ENCODE results near the gene IGSF8.

IGSF8 gene

DNA sequence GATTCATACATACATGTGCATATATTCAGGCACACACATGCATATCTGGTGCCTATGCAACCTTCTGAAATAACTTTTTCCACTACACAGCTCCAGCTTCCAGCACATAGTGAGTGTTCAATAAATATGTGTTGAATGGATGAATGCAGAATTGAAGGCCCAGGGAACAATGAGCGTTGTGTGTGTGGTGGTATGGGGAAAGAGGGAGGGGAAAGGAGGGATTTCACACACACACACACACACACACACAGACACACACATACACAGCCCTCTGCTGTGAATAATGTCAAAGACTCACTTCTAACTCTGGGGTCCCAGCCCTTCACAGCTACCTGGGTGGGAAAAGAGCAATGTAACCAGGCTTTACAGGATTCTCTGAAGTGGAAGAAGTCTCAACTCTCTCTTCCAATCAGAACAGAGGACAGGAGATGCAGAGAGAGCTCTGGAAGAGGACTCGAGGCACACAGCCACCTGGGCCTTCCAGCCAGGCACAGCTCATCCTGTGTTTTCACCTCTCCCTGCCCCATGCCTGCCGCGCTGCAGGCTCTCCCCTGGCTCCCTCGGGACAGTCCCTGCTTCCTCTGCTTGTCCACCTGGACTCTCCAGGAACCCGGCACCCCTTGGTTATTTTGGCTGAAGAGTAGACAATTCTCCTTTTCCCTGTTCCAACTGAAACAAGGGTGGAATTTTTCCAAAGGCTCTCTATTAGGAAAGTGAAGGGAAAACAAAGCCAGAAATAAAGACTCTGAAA, 5.4 kb upstream of the IGSF8 start:
- no peak for DNase-seq (ENCODE audit: low read depth)

GRCh38 chr1:160101717-160102522, 3.5 kb upstream of the IGSF8 start:
- no peak for DNase-seq (ENCODE audit: low read depth)

- DNase-seq (ENCODE audit: low read depth) = peak; percentile 54
Observed at GRCh38 chr1:160101037-160101716, 2.8 kb upstream of the IGSF8 start.

DNA sequence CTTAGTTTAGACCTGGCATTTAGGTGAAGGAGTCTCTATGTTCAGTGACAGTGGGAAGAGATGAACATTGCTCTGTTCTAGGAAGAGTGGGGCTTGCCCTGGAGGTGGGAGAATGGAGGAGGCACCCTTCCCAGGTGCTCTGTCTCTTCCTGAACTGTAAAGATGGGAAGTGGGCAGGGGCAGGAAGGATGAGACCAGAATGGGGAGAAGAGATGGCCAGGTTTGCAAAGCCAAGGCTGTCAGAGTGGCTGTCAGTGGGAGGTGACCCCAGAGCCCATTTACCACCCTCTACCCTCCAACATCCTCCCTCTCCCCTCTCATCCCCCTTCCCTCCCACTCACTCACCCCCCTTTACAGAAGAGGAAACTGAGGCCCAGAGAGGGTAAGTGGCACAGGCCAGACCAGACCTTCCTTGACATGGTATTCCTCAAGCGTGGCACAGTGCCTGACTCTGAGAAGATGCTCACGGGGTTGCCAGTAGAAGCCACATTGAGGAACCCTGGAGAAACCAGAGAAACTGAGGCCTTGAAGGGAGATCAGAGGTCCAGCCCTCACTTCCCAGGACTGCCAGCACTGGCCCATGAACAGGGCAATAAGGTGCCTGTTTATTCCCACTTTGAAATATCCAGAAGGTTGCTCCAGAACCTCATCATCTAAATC, 1.4 kb upstream of the IGSF8 start:
- DNase-seq (ENCODE audit: low read depth) = no peak

GRCh38 chr1:160098852-160099561, 588 bp upstream of the IGSF8 start:
- peak; percentile 97 for DNase-seq (ENCODE audit: low read depth)

- DNase-seq (ENCODE audit: low read depth) = no peak
Observed at GRCh38 chr1:160097151-160097910, 1.1 kb downstream of the IGSF8 start.

DNA sequence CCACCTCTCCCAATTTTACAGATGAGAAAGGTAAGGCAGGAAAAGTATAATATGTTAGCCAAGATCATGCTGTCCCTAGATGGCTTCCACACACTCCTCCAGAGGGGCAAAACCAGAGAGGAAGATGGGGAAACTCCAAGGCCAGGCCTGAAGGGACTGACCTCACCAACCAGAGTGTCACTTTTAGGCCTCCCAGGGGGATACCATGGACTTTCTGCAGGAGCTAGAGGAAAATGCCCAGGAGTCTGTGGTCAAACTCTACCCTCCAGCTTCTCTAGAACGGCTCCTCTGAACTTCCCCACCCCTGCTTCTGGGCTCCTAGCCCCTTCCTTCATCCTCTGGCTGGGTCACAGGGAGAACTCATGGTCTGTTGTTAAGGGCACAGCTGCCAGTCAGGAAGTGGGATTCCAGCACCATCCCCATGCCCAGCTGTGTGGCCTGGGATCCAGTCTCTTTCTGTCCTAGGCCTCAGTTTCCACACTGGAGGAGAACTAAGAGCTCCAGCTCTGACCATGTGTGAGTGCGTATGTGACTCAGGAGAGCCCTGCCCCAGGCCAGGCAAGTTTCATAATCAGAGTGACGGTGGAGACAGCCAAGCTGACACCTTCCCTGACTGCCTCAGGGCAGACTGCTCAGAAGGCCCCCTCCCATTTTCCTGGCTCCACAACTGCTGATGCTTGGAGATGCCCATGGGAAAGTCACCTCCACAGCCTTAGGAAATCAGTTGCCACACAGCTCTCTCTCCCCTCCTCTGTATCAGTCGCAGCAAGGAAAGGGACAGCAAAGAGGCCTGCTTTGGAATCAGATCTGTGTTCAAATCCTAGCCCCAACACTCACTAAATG, 1.9 kb downstream of the IGSF8 start:
- DNase-seq (ENCODE audit: low read depth) = no peak

DNA sequence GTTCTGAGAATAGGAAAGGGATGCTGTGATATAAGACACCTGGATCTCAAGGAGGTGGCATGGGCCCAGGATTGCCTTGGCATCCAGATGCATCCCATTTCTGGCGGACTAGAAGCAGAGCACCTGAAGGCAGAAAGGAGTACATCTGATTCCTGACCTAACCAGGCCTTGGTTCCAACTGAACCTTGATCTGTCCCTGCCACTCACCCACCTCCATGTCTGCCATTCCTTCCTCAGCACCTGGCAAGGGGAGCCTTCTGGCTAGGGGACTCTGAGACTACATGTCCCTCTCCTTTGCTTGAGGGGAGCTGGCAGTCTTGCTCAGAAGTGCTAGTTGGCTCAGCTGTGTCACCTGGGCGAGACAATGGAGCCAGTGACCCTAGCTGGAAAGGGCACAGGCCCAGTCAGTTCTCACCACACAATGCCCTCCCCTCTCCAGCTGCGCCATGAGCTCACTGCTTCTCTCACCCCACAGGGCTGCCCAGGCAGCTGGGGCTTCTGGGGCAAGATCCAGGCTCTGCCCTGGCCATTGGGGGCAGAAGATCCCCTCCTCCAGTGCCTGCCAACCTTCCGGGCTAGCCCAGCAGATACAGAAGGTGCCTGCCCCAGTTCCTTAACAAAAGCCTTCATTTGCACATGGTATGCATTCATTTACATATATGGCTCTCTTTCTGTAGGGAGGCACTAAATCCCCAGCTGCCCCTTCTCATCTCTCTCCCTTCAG, 2.9 kb downstream of the IGSF8 start:
- DNase-seq (ENCODE audit: low read depth) = no peak

- no peak for DNase-seq (ENCODE audit: low read depth)
Observed at GRCh38 chr1:160094806-160095205, 3.6 kb downstream of the IGSF8 start.

DNA sequence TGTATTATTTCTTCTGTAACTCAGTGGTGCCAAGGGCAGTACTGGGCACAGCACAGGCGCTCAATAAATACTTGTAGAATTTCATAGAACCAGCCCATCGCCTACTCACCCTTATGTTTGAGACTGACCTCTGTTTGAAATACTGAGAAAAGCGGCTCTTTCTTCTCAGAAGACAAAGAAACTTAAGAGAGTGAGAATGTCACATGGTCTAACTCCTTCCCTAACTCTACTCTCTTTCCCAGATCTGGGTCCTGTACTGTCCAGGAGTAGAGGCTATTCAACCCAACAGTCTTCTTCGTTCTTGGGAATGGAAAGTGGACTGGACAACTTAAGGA, 4.2 kb downstream of the IGSF8 start:
- DNase-seq (ENCODE audit: low read depth) = no peak

DNA sequence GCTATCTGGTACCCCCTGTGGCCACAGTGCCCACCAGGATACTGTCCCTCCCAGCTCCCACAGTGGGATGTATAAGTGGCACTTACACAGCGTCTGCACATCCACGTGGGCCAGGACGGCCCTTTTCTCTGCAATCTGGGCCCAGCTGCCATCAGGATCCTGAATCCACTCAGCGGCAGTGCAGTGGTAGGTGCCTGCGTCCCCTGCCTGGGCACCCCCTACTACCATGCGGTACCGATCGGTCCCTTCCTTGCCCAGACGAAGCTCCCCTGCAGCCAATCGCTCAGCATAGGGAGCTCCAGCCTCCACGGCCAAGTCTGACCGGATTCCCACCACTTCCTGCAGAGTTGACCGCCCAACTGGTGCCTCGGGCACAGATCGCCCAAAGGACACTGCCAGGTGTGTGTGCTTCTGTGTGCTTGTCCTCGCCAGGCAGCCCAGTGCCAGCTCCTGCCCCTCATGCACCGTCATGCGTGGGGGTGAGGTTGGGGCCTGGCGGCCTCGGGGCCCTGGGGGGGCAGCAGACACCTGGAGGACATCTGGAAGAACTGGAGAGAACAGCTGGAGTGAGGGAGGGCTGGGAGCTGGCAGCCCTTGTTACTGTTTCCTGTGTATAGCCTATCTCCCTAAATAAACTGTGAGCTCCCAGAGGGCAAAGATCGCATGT, 4.7 kb downstream of the IGSF8 start:
- no peak for DNase-seq (ENCODE audit: low read depth)

DNA sequence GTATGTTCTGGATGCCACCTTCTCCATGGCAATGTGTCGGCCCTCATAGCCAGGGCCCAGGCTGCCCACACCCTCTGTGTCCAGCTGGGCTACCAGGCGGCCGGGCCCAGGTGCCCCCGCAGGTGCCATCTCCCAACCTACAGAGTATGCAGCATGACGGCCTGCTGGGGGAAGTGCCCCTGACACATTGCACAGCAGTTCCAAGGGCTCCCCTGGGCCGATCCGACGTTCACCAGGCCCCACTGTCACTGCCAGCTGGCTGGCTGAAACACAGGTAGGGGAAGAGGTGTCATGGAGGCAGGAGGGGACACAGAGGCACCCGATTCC, 5.4 kb downstream of the IGSF8 start:
- no peak for DNase-seq (ENCODE audit: low read depth)

GRCh38 chr1:160092366-160093068, 5.9 kb downstream of the IGSF8 start:
- DNase-seq (ENCODE audit: low read depth) = no peak

DNA sequence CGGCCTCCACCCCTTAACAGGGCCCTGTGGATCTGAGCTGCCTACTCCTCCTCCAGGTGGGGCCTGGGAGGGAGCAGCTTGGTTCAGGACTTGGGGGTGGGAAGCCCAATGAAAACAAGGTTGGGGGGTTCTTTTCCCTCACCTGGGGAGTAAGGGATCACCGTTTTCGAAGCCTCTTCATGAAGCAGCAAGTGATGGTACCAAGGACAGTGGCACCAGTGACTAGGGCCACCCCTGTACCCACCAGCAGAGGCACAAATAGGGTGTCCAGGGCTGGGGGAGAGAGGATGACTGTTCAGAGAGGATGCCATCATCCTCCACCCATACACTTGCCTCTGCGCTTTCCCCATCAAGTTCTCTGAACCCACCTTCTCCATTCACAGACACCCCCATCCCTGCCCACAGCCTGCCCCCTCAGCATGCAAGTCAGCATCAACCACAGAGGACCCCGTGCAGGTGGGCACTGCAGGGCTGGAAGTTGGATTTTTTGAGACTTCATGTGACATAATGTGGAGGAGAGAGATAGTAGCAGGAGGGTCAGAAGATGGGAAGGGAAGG, 6.7 kb downstream of the IGSF8 start:
- no peak for DNase-seq (ENCODE audit: low read depth)

- no peak for DNase-seq (ENCODE audit: low read depth)
Observed at GRCh38 chr1:160090760-160091159, 7.7 kb downstream of the IGSF8 start.

GRCh38 chr1:160089883-160090282, 8.5 kb downstream of the IGSF8 start:
- no peak for DNase-seq (ENCODE audit: low read depth)

DNA sequence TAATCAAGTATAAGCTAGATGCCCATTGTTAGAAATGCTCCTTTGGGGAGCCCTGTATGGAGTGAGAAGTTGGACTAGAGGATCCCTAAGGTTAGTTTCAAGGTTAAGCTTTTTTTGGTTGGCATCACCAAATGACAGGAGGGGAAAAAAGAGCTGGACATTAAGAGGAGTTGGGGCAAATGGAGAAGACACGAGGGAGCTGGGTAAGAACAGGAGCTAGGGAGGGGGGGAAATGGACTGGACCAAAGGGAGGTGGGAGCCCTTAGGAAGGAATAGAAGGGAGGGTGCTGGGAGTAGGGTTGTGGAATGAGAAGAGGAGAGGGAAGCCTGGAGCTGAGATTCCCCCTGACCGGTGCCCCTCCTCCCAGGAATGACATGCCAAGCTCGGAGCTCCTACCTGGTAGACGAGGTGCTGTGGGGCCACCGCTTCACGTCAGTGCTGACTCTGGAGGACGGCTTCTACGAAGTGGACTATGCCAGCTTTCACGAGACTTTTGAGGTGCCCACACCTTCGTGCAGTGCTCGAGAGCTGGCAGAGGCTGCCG, 11.2 kb downstream of the IGSF8 start:
- no peak for DNase-seq (ENCODE audit: low read depth)

DNA sequence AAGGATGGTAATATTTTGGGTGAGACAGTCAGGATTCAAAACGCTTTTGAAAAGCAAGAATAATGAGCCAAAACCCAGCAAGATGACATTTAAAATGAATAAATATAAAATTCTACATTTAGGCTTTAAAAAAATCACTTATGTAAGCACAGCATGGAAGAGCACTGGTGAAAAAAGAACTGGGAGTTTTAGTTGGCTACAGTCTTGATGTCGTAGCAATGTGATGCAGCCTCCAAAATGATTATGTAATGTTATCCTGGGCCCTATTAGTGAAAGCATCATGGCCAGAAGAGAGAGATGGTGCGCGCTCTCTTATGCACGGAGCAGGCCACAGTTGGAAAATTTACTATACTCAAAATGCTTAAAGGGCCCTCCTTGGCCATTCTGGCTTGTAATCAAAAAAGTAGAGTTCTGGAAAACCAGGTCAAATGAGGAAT, 11.9 kb downstream of the IGSF8 start:
- DNase-seq (ENCODE audit: low read depth) = no peak

Data from stimulated activated CD8-positive, alpha-beta memory T cell treated with anti-CD3 and anti-CD28 coated beads, Interleukin-12 subunit alpha, Interleukin-12 subunit beta, amount 100 ng/mL, for 4 hours (primary cell).